GM12892 (cell line): ENCODE data around the gene NHLRC2.

ENCODE experiments used
- POLR2A ChIP-seq: IDR thresholded peaks from 2 replicates; pipeline ENCODE4 v1.6.1; 2011; ENCODE audit warnings: low read depth, low read length, control low read depth
- POLR2AphosphoS5 ChIP-seq: IDR thresholded peaks from 2 replicates; pipeline ENCODE4 v1.6.1; 2011; ENCODE audit warnings: low read depth, low read length, control low read depth
- TAF1 ChIP-seq: IDR thresholded peaks from 2 replicates; pipeline ENCODE4 v1.6.1; 2011; ENCODE audit warnings: low read depth, mild to moderate bottlenecking, control low read depth, low read length, borderline replicate concordance

- TF ChIP-seq POLR2A (no peak), TAF1 (no peak), POLR2AphosphoS5 (no peak)
Observed at GRCh38 chr10:113915540-113915939, 61.1 kb downstream of the NHLRC2 start.
